ENCODE measurements around the gene EHD4.

EHD4 gene

DNA sequence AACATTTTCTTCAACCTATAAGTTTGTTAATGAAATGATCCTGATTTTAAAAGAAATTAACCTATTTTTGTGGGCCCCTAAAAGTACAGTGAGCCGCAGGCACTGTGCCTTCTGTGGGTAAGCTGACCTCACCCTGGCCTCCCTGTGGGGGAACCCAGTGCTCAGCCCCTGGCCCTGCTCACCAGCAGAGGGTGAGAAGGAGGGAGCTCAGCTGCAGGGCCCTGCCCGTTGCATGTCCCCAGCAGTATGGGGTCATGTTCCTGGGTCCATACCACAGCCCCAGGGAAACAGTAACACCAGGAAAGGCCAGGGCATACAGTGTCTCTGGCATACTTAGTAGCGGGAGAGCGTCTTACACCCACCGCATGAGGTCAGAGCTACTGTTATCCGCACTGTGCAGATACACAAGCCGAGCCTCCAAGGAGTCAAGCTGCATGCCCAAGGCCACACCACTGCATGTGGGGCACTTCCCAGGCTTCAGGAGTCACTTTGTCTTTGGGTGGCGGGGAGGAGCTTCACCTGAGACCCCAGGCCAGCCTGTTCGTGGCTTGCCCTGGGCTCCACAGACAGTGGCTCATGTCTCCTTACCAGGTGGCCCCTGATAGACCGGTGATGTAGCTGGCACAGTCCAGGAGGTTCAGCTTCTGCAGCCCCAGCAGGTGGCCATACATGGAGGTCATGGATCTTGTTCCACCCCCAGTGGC lies 22.6 kb upstream of the EHD4 start:
- DNase-seq: no peak

DNA sequence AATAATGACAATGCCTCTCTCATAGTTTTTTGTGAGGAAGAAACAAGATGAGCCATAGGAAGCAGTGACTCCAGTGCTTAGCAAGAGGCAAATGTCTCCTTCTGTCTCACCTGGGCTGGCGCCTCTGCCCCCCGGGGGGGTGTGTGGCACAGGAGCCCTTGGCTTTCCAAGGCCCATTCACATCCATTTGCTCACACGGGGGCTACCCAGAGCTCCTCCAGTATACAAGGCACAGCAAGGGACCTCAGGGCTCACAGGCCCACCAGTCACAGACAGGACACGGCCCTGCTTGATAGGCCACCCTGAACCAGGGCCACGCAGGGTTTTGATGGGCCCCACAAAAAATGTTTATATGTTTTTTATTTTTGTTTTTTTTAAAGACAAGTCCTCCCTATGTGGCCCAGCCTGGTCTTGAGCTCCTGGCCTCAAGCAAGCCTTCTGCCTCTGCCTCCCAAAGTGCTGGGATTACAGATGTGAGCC lies 21.9 kb upstream of the EHD4 start:
- DNase-seq: no peak

DNA sequence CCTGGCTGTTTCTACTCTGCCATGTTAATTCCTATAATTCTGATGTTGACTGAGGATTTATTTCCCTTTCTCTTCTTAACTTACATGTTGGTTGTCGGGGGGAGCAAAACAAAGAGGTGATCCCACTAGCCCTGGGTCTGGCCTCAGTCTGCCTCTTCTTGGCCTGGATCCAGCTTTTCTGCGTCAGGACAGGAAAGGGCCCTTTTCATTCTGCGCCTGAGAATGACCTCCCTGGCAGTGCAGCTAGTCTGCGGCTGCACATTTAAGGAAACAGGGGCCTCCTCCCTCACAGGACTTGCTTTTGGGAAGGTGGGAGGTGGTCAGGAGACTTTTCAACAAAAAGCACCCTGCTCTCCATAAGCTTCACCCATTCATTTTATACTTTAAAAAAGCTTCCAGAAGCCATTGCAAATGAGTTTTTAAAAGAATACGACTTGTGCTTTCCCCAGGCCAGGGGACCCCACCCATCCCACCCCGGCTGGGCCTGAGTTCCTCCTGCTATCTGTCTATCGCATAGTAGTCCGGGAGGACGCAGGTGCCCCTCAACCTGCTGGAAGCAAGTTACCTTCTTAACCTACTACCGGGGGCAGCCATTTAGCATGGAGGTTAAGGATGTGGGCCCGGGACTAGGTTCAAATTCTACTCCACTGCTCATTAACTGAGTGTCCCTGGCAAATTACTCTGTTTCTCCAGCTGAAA lies 21.3 kb upstream of the EHD4 start:
- no peak for DNase-seq

DNA sequence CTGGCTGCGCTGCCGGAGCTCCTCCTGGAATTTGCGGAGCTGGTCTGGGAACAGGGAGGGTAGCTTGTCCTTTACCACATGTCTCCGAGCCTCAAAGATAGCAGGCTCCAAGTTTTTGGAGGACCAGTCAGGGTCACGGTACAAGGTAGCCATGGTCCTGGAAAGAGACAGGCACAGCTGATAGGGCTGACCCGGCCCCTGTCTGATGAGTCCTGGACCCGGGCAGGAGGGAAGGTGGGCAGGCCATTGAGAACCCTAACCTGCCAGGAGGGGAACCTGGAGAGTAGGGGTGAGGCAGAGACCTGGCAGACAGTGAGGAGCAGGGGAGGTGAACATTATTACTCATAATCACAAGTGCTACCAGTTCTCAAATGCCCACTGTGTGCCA lies 20.4 kb upstream of the EHD4 start:
- no peak for DNase-seq

DNA sequence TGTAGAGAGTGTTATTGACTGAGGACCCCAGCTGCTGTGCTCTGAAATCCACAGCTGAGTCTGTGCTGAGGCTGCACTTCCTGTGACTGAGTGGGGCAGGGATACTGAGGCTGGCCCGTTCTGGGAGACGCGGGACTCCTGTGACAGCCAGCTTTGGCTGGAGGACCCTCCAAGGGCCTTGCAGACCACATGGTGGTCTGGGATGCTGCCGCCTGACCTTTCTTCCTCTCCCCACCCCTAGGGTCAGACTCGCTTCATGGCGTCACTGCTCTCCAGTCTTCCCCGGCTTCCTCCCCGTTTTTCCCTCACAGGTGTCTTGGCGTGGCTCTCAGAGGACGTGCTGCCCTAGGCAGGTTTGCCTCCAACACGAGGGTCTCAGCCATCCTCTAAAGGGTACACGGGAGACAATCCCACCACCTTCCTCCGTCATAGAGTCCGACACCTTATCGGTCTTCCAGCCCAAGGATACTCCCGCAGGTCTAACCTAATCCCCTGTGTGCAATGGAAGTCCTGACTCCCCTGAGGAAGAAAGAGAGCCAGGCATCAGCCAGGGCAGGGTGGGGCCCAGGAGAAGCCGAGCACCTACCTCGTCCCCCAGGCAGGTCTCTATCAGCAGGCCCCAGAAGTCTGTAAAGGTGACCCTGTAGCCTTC lies 19.9 kb upstream of the EHD4 start:
- no peak for DNase-seq

DNA sequence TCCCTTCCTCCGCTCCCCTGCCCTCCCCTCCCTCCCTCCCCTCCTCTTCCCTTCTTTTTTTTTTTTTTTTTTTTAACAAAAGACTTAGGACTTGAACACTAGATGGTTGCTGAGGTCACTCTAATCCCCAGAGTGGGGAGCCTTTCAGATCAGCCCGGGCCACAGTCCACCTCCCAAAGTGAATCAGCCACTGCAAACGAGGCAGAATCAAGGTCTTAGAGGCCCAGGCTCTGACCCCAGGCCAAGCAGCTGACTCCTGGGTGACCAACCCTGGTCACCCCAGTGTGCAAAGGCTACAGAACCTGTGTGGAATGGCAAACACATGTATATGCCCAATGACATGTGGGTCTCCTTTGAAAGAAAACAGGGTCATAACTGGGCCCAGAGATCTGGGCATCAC lies 18.3 kb upstream of the EHD4 start:
- no peak for DNase-seq

DNA sequence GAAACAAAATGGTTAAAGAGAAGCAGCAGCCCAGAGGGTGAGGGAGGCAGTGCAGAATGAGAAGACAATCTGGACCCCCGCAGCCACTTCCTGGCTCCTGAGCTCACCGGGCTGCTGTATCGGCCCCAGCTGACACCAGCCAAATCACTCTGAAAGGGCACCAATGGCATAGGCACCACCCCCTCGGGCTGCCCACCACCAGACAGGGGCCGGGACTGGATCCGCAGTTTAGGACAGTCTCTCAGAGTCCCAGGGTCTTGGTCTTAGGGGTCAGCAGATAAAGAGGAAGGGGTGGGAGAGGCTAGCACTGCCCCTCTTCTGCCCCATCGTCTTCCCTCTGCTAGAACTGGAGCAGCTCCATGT lies 17.9 kb upstream of the EHD4 start:
- no peak for DNase-seq

DNA sequence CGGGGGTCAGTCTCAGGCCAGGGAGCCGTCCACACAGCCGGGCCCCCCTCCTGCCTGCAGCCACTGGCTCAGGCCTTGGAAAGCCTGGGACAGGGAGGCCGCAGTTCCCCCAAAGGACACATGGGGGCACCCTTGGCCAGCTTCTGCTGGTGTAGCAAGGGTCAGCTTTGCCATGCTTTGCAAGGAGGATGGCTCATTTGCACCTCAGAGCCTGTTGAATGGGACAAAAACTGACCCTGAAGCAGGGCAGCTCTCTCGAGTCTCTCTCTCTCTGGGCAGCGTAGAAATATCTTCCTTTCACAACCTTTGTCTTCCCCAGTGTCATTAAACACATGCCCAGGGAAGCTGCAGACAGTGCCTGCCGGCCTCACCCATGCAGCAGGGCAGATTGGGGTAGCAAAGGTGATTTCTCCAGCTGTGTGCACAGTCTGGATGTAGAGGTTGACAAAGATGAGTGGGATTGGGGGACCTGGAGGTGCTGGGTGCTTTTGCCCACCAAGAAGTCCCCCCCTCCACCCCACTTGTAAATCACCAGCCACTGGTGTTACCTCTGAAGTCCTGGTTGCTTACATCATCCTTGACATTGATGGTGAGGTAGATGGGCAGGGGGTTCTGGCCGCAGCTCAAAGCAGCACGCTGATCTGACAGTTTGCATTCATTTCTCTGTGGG lies 17.4 kb upstream of the EHD4 start:
- DNase-seq: peak; percentile 93

DNA sequence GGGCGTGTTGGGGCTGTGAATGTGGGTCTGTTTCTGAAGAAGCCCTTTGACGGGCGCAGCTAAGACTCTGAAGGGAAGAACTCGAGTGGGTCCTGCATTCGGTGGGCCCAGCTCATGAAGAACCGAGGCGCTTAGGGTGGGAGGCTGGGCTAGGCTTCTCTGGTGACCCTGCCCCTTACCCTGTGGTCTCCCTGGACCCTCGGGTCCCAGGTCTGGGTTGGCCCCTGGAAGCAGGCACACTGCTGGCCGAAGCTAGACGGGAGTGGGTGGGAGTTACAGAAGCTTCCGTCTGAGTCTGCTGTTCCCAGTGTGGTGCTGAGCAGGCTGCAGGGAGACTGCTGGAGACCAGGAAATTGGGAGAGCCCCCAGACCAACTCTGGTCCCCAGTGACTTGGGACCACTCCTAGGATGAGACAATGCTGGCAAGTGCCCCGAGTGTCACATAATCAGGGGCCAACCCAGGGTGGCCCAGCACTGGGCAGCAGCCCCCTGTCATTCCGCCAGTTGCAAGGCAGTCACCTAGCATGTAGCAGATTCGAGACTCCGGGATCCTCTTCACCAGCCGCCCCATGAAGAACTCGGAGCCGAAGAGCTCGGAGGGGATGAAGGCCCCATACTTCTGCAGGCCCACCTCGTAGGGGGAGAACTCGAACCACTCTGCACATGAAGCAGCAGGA lies 16.7 kb upstream of the EHD4 start:
- peak; percentile 19 for DNase-seq

DNA sequence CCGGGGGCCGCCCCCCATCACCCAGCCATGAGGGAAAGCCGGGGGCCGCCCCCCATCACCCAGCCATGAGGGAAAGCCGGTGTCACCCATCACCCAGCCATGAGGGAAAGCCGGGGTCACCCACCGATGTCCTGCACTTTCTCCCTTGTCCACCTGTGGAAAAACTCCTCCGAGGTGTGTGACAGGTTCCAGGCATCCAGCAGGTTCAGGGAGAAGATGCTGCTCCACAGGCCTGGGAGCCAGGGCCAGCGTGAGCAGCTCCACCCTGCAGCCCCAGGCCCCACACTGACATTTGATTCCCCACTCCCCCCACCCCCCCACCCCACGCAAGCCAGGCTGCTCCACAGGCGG lies 15.5 kb upstream of the EHD4 start:
- no peak for DNase-seq

DNA sequence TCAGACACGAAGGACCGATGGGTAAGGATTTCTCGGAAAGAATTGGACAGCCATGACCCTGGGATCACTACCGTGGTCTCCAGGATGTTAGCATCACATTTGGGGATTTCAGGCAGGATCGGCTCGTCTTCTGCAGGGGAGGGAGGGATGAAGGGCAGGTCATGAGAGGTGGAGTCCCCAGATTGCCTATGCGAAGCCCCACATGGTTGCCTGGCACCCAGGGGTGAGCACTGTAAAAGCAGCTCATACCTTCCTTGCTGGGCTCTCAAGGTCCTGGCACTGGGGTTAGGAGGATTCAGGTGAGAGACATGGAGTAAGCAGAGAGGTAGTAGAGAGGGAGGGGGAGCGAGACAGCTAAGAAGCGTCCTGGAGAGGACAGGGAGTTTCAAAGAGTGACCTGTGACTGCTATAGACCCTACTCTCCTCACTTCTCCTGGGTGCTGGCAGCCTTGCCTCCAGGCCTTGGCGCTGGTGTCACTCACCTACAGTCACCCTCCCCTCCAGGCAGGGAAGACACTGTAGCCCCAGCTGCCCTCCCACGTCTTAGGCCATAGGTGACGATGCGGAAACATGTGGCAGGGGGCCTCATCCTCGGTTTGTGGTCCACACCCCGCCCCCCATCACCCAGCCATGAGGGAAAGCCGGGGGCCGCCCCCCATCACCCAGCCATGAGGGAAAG lies 15.0 kb upstream of the EHD4 start:
- no peak for DNase-seq

DNA sequence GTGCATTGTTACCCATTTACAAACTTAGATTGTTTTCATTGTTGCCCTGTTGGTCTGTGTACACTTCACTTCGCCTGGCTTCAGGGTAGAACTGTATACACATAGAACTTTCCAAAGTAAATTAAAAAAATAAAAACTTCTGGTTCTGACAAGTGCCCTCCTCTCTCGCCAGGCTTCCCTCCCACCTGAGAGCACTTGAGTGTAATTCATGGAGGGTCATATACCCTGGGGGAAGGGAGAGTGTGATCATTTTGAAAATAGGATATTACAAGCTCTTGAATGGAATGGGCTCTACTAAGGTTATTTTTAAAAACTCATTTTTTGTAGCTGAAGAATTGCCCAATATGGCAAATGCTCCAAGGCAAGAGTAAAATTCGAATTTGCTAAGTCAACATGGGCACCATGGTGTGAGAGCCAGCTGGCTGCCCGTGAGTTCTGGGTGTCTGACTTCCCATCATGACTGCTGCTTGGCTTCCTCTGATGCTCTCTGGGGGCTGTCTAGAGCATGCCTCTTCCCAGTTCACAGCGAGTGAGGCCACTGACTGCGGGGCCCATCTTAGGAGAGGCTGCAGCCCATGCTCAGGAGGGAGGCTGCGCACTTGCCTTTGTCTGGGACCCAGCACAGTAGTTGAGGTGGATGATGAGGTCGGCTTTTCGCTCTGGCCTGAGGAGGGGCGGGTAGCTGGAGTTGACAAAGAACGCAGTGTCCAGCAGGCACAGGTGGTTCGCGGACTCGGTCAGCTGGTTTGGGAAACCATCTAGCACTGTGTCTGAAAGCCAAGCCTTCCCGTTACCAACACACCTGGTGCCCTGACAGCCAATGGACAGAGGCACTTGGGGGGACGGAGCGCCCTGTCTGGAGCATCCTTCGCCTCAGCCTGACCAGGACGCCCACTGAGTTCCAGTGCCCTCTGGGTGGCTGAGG lies 13.1 kb upstream of the EHD4 start:
- DNase-seq: no peak

DNA sequence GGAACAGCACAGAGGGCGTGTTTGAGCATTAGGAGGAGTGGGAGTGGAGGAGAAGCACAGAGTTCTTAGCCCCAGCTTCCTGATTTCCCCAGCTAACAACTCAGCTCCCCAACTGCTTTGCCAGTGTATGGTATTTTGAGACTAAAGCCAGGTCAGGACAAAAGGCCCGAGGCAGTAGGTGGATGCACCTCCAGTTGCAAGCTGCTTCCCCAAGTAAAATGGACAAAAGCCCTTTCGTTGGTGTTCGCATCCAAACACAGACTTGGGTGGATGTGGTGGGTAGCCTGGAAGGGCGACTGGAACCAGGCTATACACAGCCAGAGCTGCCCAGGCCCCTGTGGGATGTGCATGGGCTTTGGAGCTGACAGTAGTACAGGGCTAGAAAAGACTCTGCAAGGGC lies 12.3 kb upstream of the EHD4 start:
- DNase-seq: no peak

DNA sequence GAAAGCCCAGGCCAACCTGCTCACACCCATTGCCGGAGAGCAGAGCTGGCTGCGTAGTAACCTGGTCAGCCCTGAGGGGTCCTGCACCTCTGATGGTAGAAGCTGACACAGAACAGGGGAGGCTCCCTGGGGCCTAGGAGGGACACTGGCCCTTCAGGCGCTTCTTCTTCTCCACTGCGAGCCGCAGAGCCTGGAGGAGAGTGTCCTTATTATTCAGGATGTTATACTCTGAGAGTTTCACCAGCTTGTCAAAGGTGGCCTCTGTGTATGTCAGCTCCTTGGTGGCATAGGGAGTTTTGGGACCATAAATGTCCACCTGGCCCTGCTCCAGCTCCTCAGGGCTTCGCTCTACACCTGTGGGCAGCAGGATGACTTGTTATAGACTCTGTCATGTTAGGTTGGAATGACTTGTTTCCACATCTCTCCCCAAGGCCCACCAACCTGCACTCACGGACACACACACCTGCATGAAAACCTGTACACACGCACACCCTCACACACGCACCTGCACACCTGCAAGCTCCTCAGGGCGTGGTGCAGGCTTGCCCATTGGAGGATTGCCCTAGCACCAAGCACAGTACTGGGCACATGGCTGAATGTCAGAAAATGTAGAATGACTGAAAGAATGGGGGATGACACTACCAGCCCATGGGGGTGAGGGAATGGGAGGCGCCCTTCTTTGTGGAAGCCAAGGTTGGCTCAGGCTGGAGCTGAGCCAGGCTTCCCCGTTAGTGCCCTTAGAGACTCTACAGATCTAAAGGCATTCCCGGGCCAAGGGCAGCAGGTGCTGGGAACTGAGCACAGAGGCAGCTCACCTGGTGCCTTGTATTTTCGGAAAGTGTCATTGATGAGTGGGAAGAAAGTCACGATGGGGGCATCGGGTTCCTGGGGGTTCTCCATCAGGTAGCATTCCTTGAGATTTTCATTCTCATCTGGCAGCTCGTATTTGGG lies 11.5 kb upstream of the EHD4 start:
- DNase-seq: no peak

DNA sequence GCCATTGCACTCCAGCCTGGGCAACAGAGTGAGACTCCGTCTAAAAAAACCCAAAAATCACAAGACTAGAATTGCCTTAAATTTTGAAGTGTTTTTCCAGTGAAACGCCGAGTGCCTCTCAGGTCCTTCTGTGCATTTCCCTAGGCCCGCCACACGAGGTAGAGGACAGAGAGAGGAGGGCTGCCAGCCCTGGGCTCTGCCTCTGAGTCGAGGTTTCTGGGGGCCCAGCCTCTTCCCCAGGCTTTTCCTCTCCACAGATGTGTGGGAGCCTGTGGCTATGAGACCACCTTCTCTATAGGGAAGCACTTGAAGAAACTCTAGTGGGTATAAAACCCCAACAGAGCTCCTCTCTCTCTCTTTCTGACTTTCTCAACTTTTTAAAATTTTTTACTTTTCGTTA lies 10.9 kb upstream of the EHD4 start:
- DNase-seq: no peak

DNA sequence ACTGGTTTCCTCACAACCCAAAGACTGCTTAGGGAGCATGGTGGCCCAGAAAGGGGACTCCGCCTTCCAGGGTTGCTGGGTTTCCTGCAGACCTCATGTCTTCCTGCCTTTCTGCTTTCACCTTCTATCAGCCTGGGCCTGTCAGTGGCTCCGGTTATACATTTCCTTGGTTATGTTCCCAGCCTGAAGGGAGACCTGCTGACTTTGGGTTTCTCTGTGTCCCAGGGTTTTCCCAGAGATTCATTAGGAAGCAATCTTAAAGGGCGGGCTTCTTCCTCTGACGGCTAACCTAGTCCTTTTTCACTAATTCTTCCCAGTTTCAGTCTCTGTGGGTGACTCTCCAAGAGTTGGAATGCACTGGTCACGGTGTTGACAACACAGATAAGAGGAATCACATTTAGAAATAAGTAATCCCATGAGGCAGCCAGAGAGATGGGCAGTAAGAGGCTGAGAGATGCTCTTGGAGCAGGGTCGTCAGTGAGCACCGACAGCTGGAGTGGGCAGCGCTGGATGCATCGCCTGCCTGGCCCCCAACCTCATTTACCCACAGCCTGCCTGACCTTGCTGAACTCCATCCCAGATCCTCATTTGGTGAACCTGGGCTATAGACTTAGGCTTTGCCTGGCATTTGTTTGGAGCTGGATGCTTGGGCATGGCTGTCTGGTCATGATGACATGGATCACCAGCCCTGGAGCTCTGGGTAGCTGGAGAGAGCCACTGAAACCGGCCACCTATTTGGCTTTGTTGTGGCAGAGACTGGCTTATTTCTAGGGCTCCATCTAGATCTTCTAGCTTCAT lies 10.0 kb upstream of the EHD4 start:
- no peak for DNase-seq

DNA sequence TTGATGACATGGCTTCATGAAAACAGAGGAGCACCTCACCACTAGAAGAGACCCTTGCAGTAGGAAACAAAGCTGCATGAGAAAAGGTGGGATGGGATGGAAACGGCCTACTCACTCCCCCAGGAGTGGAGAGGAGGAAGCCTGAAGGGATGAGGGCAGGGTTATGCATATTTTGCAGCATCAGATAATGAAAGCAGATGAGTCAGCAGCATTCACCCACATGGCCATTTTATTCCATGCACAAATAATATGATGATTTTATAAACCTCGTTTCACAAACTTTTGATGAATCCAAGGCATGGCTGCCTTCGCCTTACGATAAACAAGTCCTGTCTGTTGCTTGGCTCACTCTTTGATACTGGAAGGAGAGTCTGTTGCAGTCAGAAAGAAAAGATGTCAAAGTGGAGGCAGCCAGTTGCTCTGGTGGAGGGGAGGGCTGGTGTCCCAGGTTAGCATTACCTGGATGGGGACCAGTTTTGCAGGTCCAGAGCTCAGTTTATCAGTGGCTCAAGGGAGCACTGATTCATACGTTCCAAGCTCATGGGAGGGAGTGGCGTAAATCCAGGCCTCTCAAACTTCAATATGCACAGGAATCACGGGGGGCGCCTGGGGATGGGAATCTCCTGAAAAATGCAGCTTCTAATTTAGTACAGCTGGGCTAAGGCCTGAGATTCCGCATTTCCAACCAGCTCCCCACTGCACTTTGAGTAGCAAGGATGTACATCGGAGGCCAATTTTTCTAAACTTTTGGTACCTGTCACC lies 9.2 kb upstream of the EHD4 start:
- no peak for DNase-seq

DNA sequence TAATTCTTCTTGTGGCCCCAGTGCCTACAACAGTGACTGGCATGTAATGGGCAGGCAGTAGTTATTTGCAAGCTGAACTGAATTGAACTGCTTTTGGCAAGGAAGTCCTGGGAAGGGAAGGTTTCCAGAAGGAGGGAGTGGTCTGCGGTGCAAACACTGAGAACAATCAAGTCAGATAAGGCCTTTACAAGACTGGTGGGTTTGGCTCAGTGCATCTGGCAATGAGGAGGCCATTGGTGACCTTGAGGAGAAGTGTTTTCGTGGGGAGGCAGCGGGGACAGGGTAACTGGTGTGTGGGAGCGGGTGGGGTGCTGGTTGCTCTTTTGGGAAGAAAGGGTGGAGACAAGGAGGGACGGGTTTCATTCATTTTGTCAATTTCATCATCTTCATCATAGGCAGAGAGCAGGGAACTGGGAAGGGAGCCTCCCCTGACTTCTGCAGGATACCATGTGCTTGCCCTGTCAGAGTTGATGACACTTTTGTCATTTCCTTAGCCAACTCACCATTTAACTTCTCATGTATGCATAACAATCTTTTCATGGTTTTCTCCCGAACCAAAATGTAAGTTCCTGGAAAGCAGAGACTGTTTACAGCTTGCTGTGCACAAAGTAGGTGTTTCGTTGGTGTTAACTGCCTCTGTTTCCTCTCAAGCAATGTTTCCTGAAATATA lies 8.4 kb upstream of the EHD4 start:
- DNase-seq: no peak
